Measurements from ENCODE around the gene JAKMIP1. TPM values are rescaled to one million over a fixed set of nuclear protein-coding genes. Genes with fewer than 3 reads are reported as not detected.

JAKMIP1 gene
- total RNA-seq, 1 donor from 2014 or later = not detected

DNA sequence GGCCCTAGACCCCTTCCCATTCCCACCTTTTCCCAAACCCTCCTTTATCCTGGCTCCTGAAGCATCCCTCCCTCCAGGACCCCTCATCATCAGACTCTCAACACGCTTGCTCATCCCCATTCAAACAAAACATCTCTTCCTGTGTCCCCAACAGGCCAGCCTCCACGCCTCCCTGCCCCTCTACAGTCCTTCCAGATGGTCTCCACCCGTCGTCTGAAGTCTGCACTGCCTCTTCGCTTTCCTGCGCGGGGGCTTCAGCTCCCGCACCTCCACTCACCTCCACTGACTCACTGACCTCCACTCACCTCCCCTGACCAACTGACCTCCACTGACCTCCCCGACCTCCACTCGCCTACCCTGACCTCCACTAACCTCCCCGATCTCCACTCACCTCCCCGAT is 39.8 kb downstream of the JAKMIP1 start:
- H3K27me3 ChIP-seq (ENCODE audit: control insufficient read depth, insufficient read depth, low read length) = no peaks in the 10 kb centered on the region
- TF ChIP-seq, protein P1, sequence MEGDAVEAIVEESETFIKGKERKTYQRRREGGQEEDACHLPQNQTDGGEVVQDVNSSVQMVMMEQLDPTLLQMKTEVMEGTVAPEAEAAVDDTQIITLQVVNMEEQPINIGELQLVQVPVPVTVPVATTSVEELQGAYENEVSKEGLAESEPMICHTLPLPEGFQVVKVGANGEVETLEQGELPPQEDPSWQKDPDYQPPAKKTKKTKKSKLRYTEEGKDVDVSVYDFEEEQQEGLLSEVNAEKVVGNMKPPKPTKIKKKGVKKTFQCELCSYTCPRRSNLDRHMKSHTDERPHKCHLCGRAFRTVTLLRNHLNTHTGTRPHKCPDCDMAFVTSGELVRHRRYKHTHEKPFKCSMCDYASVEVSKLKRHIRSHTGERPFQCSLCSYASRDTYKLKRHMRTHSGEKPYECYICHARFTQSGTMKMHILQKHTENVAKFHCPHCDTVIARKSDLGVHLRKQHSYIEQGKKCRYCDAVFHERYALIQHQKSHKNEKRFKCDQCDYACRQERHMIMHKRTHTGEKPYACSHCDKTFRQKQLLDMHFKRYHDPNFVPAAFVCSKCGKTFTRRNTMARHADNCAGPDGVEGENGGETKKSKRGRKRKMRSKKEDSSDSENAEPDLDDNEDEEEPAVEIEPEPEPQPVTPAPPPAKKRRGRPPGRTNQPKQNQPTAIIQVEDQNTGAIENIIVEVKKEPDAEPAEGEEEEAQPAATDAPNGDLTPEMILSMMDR (IDR thresholded peaks at IDR 0.05; ENCODE audit: insufficient read depth, low read length, poor library complexity, severe bottlenecking) = no peak
- H3K4me3 ChIP-seq (ENCODE audit: low read depth, low read length) = no peak overlapping the region
- no peak for DNase-seq (ENCODE audit: low read depth)
- H3K36me3 ChIP-seq (ENCODE audit: control insufficient read depth, insufficient read depth, low read length) = no peaks in the 10 kb centered on the region

- no peak overlapping the region for H3K4me3 ChIP-seq (ENCODE audit: low read depth, low read length)
- H3K36me3 ChIP-seq (ENCODE audit: control insufficient read depth, insufficient read depth, low read length) = no peaks in the 10 kb centered on the region
- DNase-seq (ENCODE audit: low read depth) = no peak
- TF ChIP-seq, protein P1 (IDR thresholded peaks at IDR 0.05; ENCODE audit: insufficient read depth, low read length, poor library complexity, severe bottlenecking) = no peak
- H3K27me3 ChIP-seq (ENCODE audit: control insufficient read depth, insufficient read depth, low read length) = no peaks in the 10 kb centered on the region
These were observed 42.4 kb downstream of the JAKMIP1 start for GRCh38 chr4:6157926-6158325.

GRCh38 chr4:6155996-6156750 is 44.2 kb downstream of the JAKMIP1 start:
- no peak for DNase-seq (ENCODE audit: low read depth)
- H3K4me3 ChIP-seq (ENCODE audit: low read depth, low read length) = no peak overlapping the region
- no peaks in the 10 kb centered on the region for H3K36me3 ChIP-seq (ENCODE audit: control insufficient read depth, insufficient read depth, low read length)
- H3K27me3 ChIP-seq (ENCODE audit: control insufficient read depth, insufficient read depth, low read length) = no peaks in the 10 kb centered on the region
- TF ChIP-seq, protein P1 (IDR thresholded peaks at IDR 0.05; ENCODE audit: insufficient read depth, low read length, poor library complexity, severe bottlenecking) = no peak

DNA sequence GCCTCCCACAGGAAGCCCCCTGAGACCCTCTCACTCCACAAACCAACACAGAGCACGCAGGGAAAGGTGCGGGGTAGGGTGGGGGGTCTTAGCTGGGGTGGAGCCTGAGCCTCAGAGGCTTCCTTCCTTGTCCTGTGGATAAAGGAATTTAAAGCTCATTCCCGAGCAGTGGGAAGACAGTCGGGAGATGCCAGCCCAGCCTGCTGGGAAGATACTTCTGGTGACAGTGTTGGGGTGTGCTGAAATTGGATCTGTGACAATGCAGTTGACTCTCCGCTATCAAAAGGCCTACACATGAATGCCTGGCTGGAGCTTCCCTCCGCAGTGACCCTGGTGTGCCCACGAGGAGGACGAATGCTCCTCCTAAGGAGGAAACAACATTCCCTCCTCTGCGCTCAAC is 45.5 kb downstream of the JAKMIP1 start:
- TF ChIP-seq, protein P1 (IDR thresholded peaks at IDR 0.05; ENCODE audit: insufficient read depth, low read length, poor library complexity, severe bottlenecking) = no peak
- no peak for DNase-seq (ENCODE audit: low read depth)
- H3K27me3 ChIP-seq (ENCODE audit: control insufficient read depth, insufficient read depth, low read length) = no peaks in the 10 kb centered on the region
- no peaks in the 10 kb centered on the region for H3K36me3 ChIP-seq (ENCODE audit: control insufficient read depth, insufficient read depth, low read length)
- no peak overlapping the region for H3K4me3 ChIP-seq (ENCODE audit: low read depth, low read length)

DNA sequence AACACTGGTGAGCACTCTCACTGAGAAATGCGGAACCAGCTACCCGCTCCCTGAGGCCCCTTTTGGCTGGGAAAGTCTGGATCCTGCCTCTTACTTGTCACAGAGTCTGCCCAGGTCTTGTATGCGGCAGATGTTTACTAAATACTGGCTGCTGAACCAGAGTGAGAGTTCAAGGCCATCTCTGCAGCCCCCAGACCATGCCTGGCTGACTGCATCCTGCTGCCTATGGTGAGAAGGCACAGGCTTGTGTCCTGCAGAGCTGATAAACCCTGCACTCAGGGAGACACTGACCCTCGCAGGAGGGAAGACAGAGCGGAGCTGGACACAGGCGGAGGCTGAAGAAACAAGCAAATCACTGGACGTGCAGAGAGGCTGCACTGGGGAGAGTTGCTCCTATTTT is 46.5 kb downstream of the JAKMIP1 start:
- TF ChIP-seq, protein P1 (IDR thresholded peaks at IDR 0.05; ENCODE audit: insufficient read depth, low read length, poor library complexity, severe bottlenecking) = no peak
- DNase-seq (ENCODE audit: low read depth) = no peak
- Histone ChIP-seq H3K4me3 (ENCODE audit: low read depth, low read length) (no peak overlapping the region), H3K27me3 (ENCODE audit: control insufficient read depth, insufficient read depth, low read length) (no peaks in the 10 kb centered on the region), H3K36me3 (ENCODE audit: control insufficient read depth, insufficient read depth, low read length) (no peaks in the 10 kb centered on the region)

Data from kidney epithelial cell (primary cell).